ENCODE data around the gene GAB2. TPM values are rescaled to one million over a fixed set of nuclear protein-coding genes. Genes with fewer than 3 reads are reported as not detected.

Gene GAB2
- total RNA-seq, 1 experiment from 2014 or later = 3.3 TPM

GRCh38 chr11:78385205-78385604 lies 32.4 kb downstream of the GAB2 start:
- Histone ChIP-seq H3K56ac (ENCODE audit: insufficient read length, low read depth, low read length) (no peak overlapping the region), H4K91ac (ENCODE audit: insufficient read length, low read depth, low read length) (no peak overlapping the region), H3K27ac (ENCODE audit: insufficient read length, low read depth, low read length) (no peak overlapping the region), H3K18ac (ENCODE audit: insufficient read length, low read depth, low read length) (no peak overlapping the region), H2BK5ac (ENCODE audit: insufficient read length, low read length) (no peak overlapping the region), H3K9ac (ENCODE audit: extremely low read depth, insufficient read length, low read length) (no peak overlapping the region), H2BK120ac (ENCODE audit: low read depth, low read length, poor library complexity, severe bottlenecking) (no peak overlapping the region), H3K27me3 (ENCODE audit: insufficient read depth, low read length) (no peaks in the 10 kb centered on the region), H3K4me1 (ENCODE audit: insufficient read depth, low read length) (0 out of 2 replicates have a peak, but pooled peaks cover 4% of the 10 kb centered on the region), H2BK20ac (ENCODE audit: low read depth, low read length, poor library complexity, severe bottlenecking) (no peak overlapping the region), H3K23me2 (ENCODE audit: insufficient read length, low read depth, low read length, poor library complexity, severe bottlenecking) (no peaks in the 10 kb centered on the region), H3K9me3 (ENCODE audit: control insufficient read depth, low read depth, low read length) (no peaks in the 10 kb centered on the region), H2BK12ac (ENCODE audit: insufficient read length, low read depth, low read length) (no peak overlapping the region), H2AK5ac (ENCODE audit: insufficient read length, low read length) (no peak overlapping the region), H4K20me1 (ENCODE audit: control insufficient read depth, insufficient read depth, insufficient read length) (no peaks in the 10 kb centered on the region), H3K79me2 (ENCODE audit: insufficient read depth, low read length) (no peaks in the 10 kb centered on the region), H2AFZ (ENCODE audit: low read length) (no peak overlapping the region), H2BK15ac (ENCODE audit: low read depth, low read length) (no peak overlapping the region), H3K4me2 (ENCODE audit: insufficient read depth, insufficient read length, low read length) (no peak overlapping the region), H3T11ph (ENCODE audit: low read length) (no peak overlapping the region), H4K8ac (replicated peaks; ENCODE audit: insufficient read length, low read depth, low read length) (no peak overlapping the region), H3K23ac (ENCODE audit: insufficient read length, low read depth, low read length) (no peak overlapping the region), H3K4ac (ENCODE audit: low read depth, low read length) (no peak overlapping the region), H4K5ac (ENCODE audit: insufficient read length, low read depth, low read length) (no peak overlapping the region), H3K14ac (ENCODE audit: insufficient read depth, low read length) (no peak overlapping the region), H3K79me1 (ENCODE audit: insufficient read depth, low read depth, low read length, poor library complexity, severe bottlenecking) (no peaks in the 10 kb centered on the region)
- H3K4me1 Mint-ChIP-seq = peaks cover 10 to 17% of the 10 kb centered on the region in 2 experiments
- DNase-seq = no peak
- H3K9me3 Mint-ChIP-seq = peaks cover 10 to 18% of the 10 kb centered on the region in 2 experiments; a peak in 4 of 5 replicates
- peaks cover 3 to 20% (median 18%) of the 10 kb centered on the region in 3 experiments; a peak in 6 of 7 replicates for H3K36me3 Mint-ChIP-seq (ENCODE audit: insufficient read depth in 1 of 3, low read depth in 3 of 3)
- H3K27me3 Mint-ChIP-seq (ENCODE audit: low read depth) = peaks cover 4% of the 10 kb centered on the region; the same call in 1 of the 2 replicates
- no peak overlapping the region for H3K4me3 Mint-ChIP-seq
- TF ChIP-seq, protein P1, sequence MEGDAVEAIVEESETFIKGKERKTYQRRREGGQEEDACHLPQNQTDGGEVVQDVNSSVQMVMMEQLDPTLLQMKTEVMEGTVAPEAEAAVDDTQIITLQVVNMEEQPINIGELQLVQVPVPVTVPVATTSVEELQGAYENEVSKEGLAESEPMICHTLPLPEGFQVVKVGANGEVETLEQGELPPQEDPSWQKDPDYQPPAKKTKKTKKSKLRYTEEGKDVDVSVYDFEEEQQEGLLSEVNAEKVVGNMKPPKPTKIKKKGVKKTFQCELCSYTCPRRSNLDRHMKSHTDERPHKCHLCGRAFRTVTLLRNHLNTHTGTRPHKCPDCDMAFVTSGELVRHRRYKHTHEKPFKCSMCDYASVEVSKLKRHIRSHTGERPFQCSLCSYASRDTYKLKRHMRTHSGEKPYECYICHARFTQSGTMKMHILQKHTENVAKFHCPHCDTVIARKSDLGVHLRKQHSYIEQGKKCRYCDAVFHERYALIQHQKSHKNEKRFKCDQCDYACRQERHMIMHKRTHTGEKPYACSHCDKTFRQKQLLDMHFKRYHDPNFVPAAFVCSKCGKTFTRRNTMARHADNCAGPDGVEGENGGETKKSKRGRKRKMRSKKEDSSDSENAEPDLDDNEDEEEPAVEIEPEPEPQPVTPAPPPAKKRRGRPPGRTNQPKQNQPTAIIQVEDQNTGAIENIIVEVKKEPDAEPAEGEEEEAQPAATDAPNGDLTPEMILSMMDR (conservative IDR thresholded peaks at IDR 0.05) = no peak
- no CpG with 5 or more reads among the region's 1 CpG for WGBS (ENCODE audit: extremely low coverage, insufficient read length, low lambda C conversion rate)
- H3K27ac Mint-ChIP-seq = no peak overlapping the region

All from H9 (cell line).